ENCODE data around the gene HMCN2.

- no peak for TF ChIP-seq CTCF (IDR thresholded peaks at IDR 0.05)
- no peak for TF ChIP-seq EZH2 (IDR thresholded peaks at IDR 0.05; ENCODE audit: borderline replicate concordance, insufficient read depth, low read depth, low read length, poor library complexity, severe bottlenecking)
Observed at GRCh38 chr9:130437011-130437789, 171.6 kb downstream of the HMCN2 start.
